Measurements from ENCODE around the gene PTGES. TPM values are rescaled to one million over a fixed set of nuclear protein-coding genes. Genes with fewer than 3 reads are reported as not detected.
A peak's percentile ranks its signal among the peaks of the same experiment; 100 is the strongest.
"Not testable (repeated sequence)": the region's sequence is repeated elsewhere in the genome, so short reads cannot be mapped to it uniquely, and the experiment has no call there.

The PTGES gene
- total RNA-seq, 1 donor from 2014 or later: 3.2 TPM

DNA sequence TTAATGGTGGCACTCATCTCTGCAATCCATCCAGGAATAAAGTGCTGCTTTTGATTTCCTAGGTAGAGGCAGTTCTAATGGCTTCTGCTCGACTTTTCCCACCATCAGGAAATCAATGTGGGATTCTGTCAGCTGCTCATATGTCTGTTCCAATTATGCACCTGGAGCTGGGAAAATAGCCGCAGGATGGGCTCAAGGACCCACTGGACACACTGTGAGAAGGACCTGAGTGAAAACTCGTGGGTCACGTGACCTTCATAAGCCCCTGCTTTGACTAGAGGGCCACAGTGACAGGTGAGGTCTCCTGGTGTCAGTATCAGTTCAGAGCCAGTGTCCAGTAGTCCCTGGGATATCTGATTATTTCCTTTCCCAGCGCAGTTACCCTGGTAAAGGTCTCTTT is 17.9 kb upstream of the PTGES start:
- no peak for DNase-seq (ENCODE audit: low read depth)

- no peak for DNase-seq (ENCODE audit: low read depth)
Measured at GRCh38 chr9:129769669-129770068, 16.8 kb upstream of the PTGES start.

- DNase-seq (ENCODE audit: low read depth): no peak
Measured at GRCh38 chr9:129768486-129768885, 15.6 kb upstream of the PTGES start.

- no peak for DNase-seq (ENCODE audit: low read depth)
Measured at GRCh38 chr9:129765764-129766317, 13.0 kb upstream of the PTGES start.

DNA sequence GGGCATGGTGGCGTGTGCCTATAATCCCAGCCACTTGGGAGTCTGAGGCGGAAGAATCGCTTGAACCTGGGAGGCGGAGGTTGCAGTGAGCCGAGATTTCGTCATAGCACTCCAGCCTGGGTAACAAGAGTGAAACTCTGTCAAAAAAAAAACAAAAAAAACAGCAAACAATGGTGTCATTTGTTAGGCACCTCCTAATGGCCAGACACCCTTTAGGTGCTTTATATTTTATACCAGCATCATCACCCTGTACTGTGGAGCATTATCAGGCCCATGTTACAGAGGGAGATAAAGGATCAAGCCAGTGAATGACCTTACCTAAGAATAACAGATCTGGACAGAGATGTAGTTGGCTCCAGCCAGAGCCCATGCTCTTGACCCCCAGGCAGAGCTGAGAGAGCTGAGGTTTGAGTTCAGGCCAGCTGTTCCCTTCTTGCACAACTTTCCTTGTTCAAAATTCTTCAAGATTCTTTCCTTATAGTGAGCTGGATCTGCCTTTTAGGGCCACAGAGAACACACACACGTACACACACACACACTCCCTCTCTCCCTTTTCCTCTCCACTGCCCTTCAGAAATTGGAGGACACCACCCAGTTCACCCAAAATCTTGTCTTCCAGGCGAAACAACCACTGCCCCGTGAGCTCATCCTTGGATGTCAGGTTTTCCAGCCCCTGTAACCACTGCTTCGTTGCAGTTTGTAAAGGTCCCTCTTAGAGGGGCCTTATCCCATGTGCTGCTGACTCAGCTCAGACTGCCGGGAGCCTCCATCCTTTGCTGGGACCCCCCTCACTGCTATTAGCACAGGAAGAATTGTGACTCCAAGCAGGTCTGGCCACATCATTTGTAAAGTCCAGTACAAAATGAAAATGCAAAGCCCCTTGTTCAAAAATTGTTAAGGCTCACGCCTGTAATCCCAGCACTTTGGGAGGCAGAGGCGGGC is 10.4 kb upstream of the PTGES start:
- peak; percentile 65 for DNase-seq (ENCODE audit: low read depth)

DNA sequence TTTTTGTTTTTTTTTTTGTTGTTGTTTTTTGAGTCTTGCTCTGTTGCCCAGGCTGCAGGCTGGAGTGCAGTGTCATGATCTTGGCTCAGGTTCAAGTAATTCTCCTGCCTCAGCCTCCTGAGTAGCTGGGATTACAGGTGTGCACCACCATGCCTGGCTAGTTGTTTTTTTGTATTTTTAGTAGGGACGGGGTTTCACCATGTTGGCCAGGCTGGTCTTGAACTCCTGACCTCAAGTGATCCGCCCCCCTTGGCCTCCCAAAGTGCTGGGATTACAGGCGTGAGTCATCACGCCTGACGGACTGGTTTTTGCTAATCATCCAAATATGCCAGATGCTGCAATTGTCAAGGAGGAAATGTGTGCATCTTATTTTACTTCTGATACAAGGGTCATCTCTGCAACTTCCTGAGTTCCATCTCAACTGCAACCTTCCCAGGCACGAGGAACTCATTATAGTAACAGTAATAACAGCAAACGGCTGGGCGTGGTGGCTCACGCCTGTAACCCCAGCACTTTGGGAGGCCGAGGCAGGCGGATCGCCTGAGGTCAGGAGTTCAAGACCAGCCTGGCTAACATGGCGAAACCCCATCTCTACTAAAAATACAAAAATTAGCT is 9.6 kb upstream of the PTGES start:
- DNase-seq (ENCODE audit: low read depth): peak; percentile 85

- peak; percentile 79 for DNase-seq (ENCODE audit: low read depth)
Measured at GRCh38 chr9:129761901-129762369, 9.1 kb upstream of the PTGES start.

- peak; percentile 28 for DNase-seq (ENCODE audit: low read depth)
Measured at GRCh38 chr9:129761293-129761900, 8.6 kb upstream of the PTGES start.

GRCh38 chr9:129760784-129761183 is 7.9 kb upstream of the PTGES start:
- not testable (repeated sequence) for DNase-seq (ENCODE audit: low read depth)

GRCh38 chr9:129759804-129760502 is 7.1 kb upstream of the PTGES start:
- no peak for DNase-seq (ENCODE audit: low read depth)

GRCh38 chr9:129759319-129759718 is 6.5 kb upstream of the PTGES start:
- DNase-seq (ENCODE audit: low read depth): no peak

DNA sequence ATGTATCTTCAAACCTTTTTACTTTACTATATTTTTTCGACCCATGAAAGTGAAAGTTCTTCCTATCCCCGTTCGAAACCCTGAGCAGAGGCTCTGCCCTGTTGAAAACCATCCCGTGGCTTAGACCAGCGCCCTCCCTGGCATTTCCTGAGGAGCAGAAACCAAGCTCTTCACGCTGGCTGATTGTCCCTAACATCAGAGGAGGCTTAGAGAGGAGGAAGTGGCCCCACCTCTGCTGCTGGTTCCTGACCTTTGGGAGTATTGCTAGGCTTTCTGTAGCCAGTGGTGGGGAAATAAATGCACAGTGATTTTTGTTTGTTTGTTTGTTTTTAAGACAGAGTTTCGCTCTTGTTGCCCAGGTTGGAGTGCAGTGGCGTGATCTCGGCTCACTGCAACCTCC is 4.2 kb upstream of the PTGES start:
- DNase-seq (ENCODE audit: low read depth): no peak

- no peak for DNase-seq (ENCODE audit: low read depth)
Measured at GRCh38 chr9:129756191-129756590, 3.3 kb upstream of the PTGES start.

- DNase-seq (ENCODE audit: low read depth): no peak
Measured at GRCh38 chr9:129755151-129755550, 2.3 kb upstream of the PTGES start.

DNA sequence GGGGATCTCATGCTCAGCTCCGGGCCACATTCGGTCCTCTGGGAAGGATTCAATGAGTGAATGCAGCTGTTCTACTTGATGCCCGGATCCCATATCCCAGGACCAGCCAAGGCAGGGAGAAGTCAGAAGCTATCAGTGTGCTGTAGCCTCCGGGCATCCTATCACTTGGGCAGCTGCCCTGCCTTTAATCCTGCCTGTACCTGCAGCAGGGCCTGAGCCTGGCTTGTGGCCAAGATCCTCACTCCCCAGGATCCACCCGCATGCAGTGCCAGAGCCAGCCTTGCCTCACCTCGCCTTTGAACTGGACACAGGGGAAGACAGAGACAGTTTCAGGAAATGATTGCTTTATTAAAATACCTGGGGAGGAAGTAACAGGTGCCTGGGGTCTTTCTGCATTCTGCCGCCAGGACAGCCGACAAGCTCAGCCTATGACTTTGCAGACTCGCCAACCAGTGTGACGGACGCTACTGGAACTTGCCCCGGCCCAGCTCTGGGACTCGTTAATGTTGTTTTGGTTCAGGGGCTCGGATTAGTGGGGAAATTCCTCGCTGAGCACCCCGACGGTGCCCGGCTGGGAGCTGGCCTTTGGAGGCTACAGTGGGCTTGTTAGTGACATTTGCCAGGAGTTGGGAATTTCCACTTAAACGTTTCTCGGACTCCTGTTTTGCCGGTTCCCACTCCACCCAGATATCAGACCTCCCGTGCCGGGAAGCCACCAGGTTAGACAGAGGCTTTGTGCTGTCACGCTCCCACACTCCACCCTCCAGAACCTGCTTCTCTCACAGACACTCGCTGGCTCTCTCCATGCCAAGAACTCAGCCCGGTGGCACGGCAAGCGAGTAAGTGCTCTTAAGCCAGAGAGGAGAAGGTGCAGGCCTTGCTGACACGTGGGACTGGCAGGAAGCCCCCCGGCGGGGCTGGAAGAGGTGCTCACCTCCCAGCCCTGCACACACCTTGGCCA is 721 bp downstream of the PTGES start:
- no peak for DNase-seq (ENCODE audit: low read depth)

DNA sequence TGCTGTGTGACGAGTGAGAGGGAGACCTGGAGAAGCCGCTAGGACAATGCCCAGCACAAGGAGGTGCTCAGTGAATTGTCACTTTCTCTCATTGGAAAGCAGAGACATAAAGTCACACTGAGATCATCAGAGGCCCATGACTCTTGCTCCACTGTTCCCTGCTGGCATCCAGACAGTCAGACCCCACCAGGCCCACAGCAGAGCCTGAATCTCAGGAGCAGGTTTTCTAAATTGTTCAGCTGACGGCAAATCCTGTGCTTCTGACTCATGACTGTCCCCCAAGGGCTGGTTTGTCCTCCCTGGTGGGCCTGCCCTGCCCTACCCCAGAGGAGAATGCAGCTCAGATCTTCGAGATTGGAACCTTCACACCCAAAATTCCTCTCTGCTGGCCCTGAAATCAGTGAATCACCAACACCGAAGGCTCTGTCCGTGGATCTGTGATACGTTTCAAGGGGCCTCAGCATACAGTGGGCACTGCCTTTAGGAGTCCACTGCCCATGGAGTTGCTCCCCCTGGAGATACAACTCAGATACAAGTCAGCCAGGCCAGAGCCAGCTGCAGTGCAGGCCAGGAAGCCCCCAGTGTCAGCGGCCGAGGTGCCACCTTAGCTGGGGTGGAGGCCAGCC is 2.7 kb downstream of the PTGES start:
- DNase-seq (ENCODE audit: low read depth): peak; percentile 69

DNA sequence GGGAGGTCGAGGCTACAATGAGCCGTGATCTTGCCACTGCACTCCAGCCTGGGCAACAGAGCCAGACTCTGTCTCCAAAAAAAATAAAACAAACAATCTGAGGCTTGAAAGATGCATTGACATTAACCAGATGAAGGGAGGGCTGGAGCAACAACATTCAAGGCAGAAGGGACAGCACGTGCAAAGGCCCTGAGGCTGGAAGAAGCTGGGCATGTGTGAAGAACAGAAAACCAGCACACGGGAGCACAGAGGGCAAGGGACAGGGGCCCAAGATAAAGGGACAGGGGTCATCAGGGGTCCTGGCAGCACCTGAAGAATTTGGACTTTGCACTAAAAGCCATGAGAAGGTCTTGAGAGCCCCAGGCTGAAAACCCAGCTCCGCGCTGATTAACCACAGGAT is 3.3 kb downstream of the PTGES start:
- DNase-seq (ENCODE audit: low read depth): no peak

- not testable (repeated sequence) for DNase-seq (ENCODE audit: low read depth)
Measured at GRCh38 chr9:129749052-129749451, 3.8 kb downstream of the PTGES start.

DNA sequence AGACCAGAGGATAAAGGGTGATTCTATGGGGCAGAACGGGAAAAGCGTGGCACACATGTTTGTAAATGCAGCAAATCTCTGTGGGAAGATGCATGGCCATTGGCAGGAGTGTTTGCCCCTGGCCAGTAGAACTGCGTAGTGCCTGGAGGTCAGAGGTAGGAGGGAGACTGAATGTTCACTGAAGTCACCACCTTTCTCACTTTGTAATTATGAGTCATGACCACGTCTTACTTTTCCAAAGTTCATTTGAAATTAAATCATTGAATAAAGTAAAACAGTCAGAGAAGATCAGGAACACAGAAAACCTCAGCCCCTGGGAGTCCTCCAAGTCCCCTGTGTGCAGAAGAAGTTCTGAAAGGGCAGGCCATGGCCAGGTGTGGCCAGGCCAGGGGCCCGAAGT is 4.6 kb downstream of the PTGES start:
- DNase-seq (ENCODE audit: low read depth): peak; percentile 66

Measured in renal cortical epithelial cell (primary cell).